BLaER1 (cell line): ENCODE measurements around the gene NUP62.

Source experiments
- H3K27ac ChIP-seq: shearing (Covaris generic); formaldehyde crosslinking; 2 replicates; pipeline ENCODE4 v1.8.1; 2022
- H3K27me3 ChIP-seq: shearing (Covaris generic); formaldehyde crosslinking; 2 replicates; pipeline ENCODE4 v1.8.1; 2022
- H3K36me3 ChIP-seq: shearing (Covaris generic); formaldehyde crosslinking; 2 replicates; pipeline ENCODE4 v1.8.1; 2022
- H3K4me1 ChIP-seq: shearing (Covaris generic); formaldehyde crosslinking; 2 replicates; pipeline ENCODE4 v1.8.1; 2022
- H3K4me2 ChIP-seq: shearing (Covaris generic); formaldehyde crosslinking; 2 replicates; pipeline ENCODE4 v1.8.1; 2022
- H3K4me3 ChIP-seq: shearing (Covaris generic); formaldehyde crosslinking; 2 replicates; pipeline ENCODE4 v1.8.1; 2022
- H3K9ac ChIP-seq: shearing (Covaris generic); formaldehyde crosslinking; 2 replicates; pipeline ENCODE4 v1.8.1; 2022
- H3K9me3 ChIP-seq: shearing (Covaris generic); formaldehyde crosslinking; 2 replicates; pipeline ENCODE4 v1.8.1; 2022
- H4K20me1 ChIP-seq: shearing (Covaris generic); formaldehyde crosslinking; 2 replicates; pipeline ENCODE4 v1.8.1; 2022
- Cebpa-rat ChIP-seq: shearing (Covaris generic); IDR thresholded peaks from 2 replicates; pipeline ENCODE4 v1.8.1; 2022

The NUP62 gene

DNA sequence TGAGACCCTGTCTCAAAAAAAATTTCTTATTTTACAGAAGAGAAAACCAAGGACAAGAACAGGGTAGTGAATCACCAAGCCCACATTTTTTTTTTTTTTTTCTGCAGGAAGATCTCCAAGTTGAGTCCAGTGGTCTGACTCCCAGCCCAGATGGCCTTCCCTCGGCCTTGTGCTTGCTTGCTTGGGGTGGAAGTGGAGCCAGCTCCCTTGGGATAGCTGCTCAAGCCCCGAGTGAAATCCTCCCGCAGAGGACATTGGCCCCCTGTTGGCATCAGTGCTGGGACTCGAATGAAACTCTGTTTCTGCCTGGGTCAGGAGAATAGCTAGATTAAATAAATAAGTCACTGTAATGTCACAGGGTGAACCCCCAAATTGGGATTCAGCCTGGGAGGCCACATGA lies 9.4 kb upstream of the NUP62 start:
- H3K27me3 ChIP-seq, result no peaks in the 10 kb centered on the region
- no peak for TF ChIP-seq Cebpa-rat
- peaks cover 3% of the 10 kb centered on the region for H3K36me3 ChIP-seq
- no peak overlapping the region for H3K9ac ChIP-seq
- no peak overlapping the region for H3K27ac ChIP-seq
- no peak overlapping the region for H3K4me3 ChIP-seq
- peaks cover 25% of the 10 kb centered on the region for H4K20me1 ChIP-seq
- H3K4me1 ChIP-seq, result no peaks in the 10 kb centered on the region
- no peak overlapping the region for H3K4me2 ChIP-seq
- no peaks in the 10 kb centered on the region for H3K9me3 ChIP-seq

DNA sequence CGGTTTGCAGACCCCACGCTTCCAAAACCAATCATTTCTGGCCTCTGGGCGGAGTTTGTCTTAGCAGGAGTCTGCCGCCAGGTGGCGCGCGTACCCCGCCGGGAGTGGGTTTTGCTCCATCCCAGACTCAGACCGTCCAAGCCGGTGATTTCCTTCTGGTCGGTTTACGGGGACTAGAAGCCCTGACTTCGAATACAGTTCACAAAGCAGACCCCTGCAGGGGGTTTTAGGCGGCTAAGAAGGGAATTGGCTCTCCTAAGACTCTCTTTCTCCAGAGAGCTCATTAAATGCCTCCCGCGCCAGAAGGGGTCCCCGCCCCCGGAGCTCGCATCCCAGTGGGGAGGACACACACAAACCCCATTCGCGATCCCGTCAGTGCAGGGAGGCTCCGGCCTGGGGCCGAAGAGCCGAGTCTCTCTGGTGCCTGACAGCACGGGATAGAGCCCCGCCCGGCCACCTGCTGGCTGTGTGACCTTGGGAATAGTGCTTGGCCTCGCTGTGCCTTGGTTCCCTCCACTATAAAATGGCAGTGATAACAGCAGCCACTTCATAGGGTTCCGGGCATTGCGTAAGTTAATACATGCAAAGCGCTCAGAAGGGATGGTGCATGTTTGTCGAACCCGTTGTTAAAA lies 8.6 kb upstream of the NUP62 start:
- Histone ChIP-seq H3K4me1 (peaks cover 7% of the 10 kb centered on the region), H3K4me3 (no peak overlapping the region), H3K9me3 (no peaks in the 10 kb centered on the region), H3K4me2 (peak overlapping the region; percentile 43), H3K27ac (no peak overlapping the region), H3K36me3 (peaks cover 11% of the 10 kb centered on the region), H3K27me3 (no peaks in the 10 kb centered on the region), H4K20me1 (peaks cover 33% of the 10 kb centered on the region), H3K9ac (no peak overlapping the region)
- no peak for TF ChIP-seq Cebpa-rat

DNA sequence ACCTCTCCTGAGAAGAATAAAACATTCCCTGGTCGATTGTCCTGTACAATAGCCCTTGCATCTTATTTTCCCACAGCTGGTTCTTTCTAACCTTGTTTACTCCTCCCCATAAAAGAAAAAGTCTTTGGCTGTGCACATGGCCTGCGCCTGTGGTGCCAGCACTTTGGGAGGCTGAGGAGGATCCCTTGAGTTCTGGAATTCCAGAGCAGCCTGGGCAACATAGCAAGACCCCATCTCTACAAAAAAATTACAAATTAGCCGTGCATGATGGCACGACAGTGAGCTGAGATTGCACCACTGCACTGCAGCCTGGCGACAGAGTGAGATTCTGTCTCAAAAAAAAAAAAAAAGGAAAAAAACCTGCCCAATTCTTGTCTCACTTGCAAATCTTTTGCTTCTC lies 7.2 kb upstream of the NUP62 start:
- Histone ChIP-seq H3K36me3 (peaks cover 21% of the 10 kb centered on the region), H3K27me3 (no peaks in the 10 kb centered on the region), H3K4me2 (no peak overlapping the region), H3K4me3 (no peak overlapping the region), H3K27ac (no peak overlapping the region), H3K9me3 (no peaks in the 10 kb centered on the region), H4K20me1 (peaks cover 44% of the 10 kb centered on the region), H3K4me1 (peaks cover 17% of the 10 kb centered on the region), H3K9ac (no peak overlapping the region)
- TF ChIP-seq Cebpa-rat, result no peak

DNA sequence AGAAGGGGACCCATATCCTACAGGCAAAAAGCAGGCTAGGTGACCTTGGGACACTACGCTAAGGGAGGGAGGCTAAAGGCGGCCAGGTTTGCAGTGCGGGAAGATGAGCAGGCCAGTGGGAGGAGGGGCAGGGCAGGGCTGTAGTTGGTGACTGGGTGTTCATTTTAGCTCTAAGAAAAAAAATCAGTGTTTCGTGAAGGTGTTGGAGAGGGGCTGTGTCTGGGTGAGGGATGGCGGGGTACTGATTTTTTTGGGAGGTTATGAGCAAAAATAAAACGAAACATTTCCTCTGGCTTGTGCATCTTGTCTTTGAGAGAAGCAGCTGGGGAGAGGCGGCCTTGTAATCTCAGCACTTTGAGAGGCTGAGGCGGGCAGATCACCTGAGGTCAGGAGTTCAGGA lies 4.3 kb upstream of the NUP62 start:
- no peak overlapping the region for H3K27ac ChIP-seq
- H3K4me1 ChIP-seq, result peaks cover 32% of the 10 kb centered on the region
- H3K27me3 ChIP-seq, result no peaks in the 10 kb centered on the region
- H3K36me3 ChIP-seq, result peaks cover 32% of the 10 kb centered on the region
- no peak overlapping the region for H3K4me3 ChIP-seq
- H3K9me3 ChIP-seq, result no peaks in the 10 kb centered on the region
- TF ChIP-seq Cebpa-rat, result no peak
- H3K9ac ChIP-seq, result no peak overlapping the region
- no peak overlapping the region for H3K4me2 ChIP-seq
- peaks cover 58% of the 10 kb centered on the region for H4K20me1 ChIP-seq

DNA sequence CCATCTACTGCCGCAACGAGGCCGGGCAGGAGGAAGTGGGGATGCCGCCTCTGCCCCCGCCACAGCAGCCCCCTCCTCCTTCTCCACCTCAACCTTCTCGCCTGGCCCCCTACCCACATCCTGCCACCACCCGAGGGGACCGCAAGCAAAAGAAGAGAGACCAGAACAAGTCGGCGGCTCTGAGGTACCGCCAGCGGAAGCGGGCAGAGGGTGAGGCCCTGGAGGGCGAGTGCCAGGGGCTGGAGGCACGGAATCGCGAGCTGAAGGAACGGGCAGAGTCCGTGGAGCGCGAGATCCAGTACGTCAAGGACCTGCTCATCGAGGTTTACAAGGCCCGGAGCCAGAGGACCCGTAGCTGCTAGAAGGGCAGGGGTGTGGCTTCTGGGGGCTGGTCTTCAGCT lies 3.4 kb upstream of the NUP62 start:
- peak overlapping the region; percentile 61 for H3K4me2 ChIP-seq
- H3K36me3 ChIP-seq, result peaks cover 36% of the 10 kb centered on the region
- H3K27ac ChIP-seq, result no peak overlapping the region
- no peak overlapping the region for H3K4me3 ChIP-seq
- no peaks in the 10 kb centered on the region for H3K9me3 ChIP-seq
- H3K4me1 ChIP-seq, result peaks cover 36% of the 10 kb centered on the region
- no peaks in the 10 kb centered on the region for H3K27me3 ChIP-seq
- H3K9ac ChIP-seq, result no peak overlapping the region
- no peak for TF ChIP-seq Cebpa-rat
- H4K20me1 ChIP-seq, result peaks cover 62% of the 10 kb centered on the region

DNA sequence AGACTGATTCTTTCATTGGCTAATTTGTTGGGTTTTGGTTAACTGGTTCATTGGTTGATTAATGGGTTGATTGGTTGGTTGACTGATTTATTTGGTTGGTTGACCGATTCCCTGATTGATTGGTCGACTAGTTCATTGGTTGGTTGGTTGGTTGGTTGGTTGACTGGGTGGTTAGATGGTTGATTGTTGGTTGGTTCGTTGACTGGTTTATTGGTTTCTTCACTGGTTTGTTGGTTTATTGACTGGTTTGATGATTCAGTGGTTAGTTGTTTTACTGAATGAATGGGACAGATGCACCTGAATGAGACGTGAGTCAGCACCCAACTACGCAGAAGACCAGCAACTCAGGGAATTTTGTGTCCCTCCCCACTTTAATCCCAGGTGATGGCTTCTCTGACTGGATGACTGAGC lies 2.7 kb upstream of the NUP62 start:
- Histone ChIP-seq H3K36me3 (peaks cover 42% of the 10 kb centered on the region), H3K9ac (no peak overlapping the region), H3K9me3 (no peaks in the 10 kb centered on the region), H3K27me3 (no peaks in the 10 kb centered on the region), H3K4me2 (peak overlapping the region; percentile 77), H4K20me1 (peaks cover 64% of the 10 kb centered on the region), H3K4me3 (peak overlapping the region; percentile 83; the same call in 1 of the 2 replicates), H3K4me1 (peaks cover 43% of the 10 kb centered on the region), H3K27ac (no peak overlapping the region)
- no peak for TF ChIP-seq Cebpa-rat

DNA sequence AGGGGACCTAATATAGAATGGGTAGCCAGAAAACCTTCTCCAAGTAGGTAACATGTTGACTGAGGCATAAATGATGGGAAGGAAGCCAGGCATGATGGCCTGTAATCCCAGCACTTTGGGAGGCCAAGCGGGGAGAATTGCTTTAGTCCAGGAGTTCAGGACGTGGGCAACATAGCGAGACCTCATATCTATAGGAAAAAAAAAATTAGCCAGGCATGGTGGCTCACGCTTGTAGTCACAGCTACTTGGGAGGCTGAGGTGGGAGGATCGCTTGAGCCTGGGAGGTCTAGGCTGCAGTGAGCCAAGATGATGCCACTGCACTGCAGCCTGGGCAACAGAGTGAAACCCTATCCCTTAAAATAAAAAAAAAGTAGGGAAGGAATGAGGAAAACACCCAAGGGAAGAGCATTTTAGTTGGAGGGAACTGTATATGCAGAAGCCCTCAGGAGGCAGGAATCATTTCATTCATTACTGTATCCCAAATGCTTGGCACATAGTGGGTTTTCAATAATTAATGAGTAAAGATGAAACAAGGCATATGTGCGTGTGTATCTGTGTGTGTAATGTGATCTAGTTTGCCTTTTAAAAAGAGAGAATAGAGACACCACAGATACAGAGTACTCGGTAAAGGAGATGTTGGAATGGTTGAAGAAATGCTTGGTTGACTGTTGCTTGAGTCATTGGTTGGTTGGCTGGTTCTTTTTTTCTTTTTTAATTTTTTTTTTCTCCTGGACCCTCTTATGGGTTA lies 2.2 kb upstream of the NUP62 start:
- no peak overlapping the region for H3K27ac ChIP-seq
- peaks cover 47% of the 10 kb centered on the region for H3K36me3 ChIP-seq
- no peak for TF ChIP-seq Cebpa-rat
- peak overlapping the region; percentile 83; the same call in 1 of the 2 replicates for H3K4me3 ChIP-seq
- H3K9me3 ChIP-seq, result no peaks in the 10 kb centered on the region
- H3K9ac ChIP-seq, result no peak overlapping the region
- no peaks in the 10 kb centered on the region for H3K27me3 ChIP-seq
- H3K4me2 ChIP-seq, result peak overlapping the region; percentile 77
- H3K4me1 ChIP-seq, result peaks cover 48% of the 10 kb centered on the region
- peaks cover 64% of the 10 kb centered on the region for H4K20me1 ChIP-seq

DNA sequence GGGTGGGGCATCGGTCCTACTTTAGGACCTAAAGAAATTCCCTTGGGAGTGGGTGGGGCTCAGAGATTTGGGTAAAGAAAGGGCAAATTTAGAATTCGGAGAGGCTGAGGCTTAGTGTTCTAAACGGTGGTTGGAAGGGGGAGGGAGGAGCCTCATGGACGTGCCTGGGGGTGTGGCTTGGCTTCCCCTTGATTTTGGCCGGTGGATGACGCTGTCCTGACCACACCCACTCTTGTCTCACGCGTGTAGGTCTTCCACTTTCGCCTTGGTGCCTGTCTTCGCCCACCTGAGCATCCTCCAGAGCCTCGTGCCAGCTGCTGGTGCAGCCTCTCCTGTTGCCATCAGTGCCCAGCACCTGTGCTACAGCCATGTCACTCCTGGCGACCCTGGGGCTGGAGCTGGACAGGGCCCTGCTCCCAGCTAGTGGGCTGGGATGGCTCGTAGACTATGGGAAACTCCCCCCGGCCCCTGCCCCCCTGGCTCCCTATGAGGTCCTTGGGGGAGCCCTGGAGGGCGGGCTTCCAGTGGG lies 1.2 kb upstream of the NUP62 start:
- Histone ChIP-seq H3K27ac (peak overlapping the region; percentile 99; the same call in 1 of the 2 replicates), H3K9me3 (no peaks in the 10 kb centered on the region), H3K9ac (peak overlapping the region; percentile 67; the same call in 1 of the 2 replicates), H3K27me3 (no peaks in the 10 kb centered on the region), H3K4me1 (peaks cover 58% of the 10 kb centered on the region), H3K4me3 (peak overlapping the region; percentile 83), H3K36me3 (peaks cover 56% of the 10 kb centered on the region), H3K4me2 (peak overlapping the region; percentile 77), H4K20me1 (peaks cover 66% of the 10 kb centered on the region)
- TF ChIP-seq Cebpa-rat, result no peak

DNA sequence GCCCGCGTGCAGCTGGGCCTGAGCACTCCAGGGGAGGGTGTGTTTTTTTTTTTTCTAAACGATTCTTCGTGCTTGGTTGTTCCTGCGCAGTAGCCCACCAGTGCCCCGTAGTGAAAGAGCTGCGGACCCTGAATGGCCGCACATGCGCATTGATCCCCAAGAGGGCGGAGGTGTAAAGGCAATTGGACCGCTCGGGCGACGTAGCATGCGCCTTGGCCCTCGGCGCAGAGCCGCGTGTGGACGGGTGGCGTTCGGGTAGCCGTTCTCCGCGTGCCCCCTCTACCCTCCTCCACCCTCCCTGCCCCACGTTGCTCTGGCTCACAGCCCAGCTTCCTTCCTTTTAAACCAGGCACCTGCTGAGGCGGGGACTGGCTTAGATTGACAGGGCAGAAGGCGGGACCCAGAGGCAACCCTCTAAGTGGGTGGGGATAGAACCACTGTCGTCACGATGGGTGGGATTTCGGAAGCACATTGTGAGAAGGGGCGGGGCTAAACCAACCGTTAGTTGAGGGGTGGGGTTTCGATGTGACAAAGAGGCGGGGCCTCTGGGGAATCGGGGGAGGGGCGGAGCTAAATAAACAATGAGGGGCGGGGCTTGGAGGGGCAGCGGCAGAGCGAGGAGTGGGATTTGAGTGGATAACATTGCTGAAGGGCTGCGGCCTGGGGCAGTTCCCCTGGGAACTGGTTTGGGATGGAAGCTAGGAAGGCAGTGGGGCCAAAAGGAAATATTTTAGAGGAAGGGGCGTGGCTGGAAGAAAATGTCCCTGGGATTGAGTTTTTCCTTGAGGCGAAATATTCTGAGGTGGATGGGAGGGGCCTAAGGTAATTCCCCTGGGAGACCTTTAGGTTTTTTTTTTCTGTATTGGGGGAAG lies 543 bp upstream of the NUP62 start:
- no peaks in the 10 kb centered on the region for H3K27me3 ChIP-seq
- H3K27ac ChIP-seq, result peak overlapping the region; percentile 99
- peak overlapping the region; percentile 98 for H3K4me2 ChIP-seq
- H3K36me3 ChIP-seq, result peaks cover 62% of the 10 kb centered on the region
- peaks cover 65% of the 10 kb centered on the region for H3K4me1 ChIP-seq
- H3K4me3 ChIP-seq, result peak overlapping the region; percentile 83
- peaks cover 71% of the 10 kb centered on the region for H4K20me1 ChIP-seq
- peak overlapping the region; percentile 98 for H3K9ac ChIP-seq
- H3K9me3 ChIP-seq, result no peaks in the 10 kb centered on the region
- TF ChIP-seq Cebpa-rat, result no peak
